IPS DF 4.7 (cell line): Measurements from ENCODE around the gene KRT1.
"Not testable (repeated sequence)": the region's sequence is repeated elsewhere in the genome, so short reads cannot be mapped to it uniquely, and the experiment has no call there.

Experiments used
- DNase-seq: peaks from one replicate; pipeline ENCODE4 v3.0.0-alpha.2; 2013; ENCODE audit warnings: low spot score; ENCODE audit errors: extremely low read depth

Gene KRT1

GRCh38 chr12:52682938-52683574 lies 2.8 kb upstream of the KRT1 start:
- DNase-seq: no peak

- DNase-seq: no peak
Observed at GRCh38 chr12:52682381-52682660, 2.1 kb upstream of the KRT1 start.

- DNase-seq: no peak
Observed at GRCh38 chr12:52681526-52682380, 1.5 kb upstream of the KRT1 start.

GRCh38 chr12:52679875-52680274 lies 332 bp downstream of the KRT1 start:
- DNase-seq: no peak

- no peak for DNase-seq
Observed at GRCh38 chr12:52677671-52678070, 2.5 kb downstream of the KRT1 start.

GRCh38 chr12:52677126-52677525 lies 3.1 kb downstream of the KRT1 start:
- no peak for DNase-seq

- no peak for DNase-seq
Observed at GRCh38 chr12:52676163-52676562, 4.0 kb downstream of the KRT1 start.

- no peak for DNase-seq
Observed at GRCh38 chr12:52675301-52675701, 4.9 kb downstream of the KRT1 start.

GRCh38 chr12:52674433-52674775 lies 5.8 kb downstream of the KRT1 start:
- no peak for DNase-seq

GRCh38 chr12:52673713-52674432 lies 6.3 kb downstream of the KRT1 start:
- DNase-seq: no peak

- DNase-seq: no peak
Observed at GRCh38 chr12:52673217-52673616, 7.0 kb downstream of the KRT1 start.

GRCh38 chr12:52672321-52672933 lies 7.8 kb downstream of the KRT1 start:
- DNase-seq: no peak

- no peak for DNase-seq
Observed at GRCh38 chr12:52670961-52671360, 9.2 kb downstream of the KRT1 start.

- no peak for DNase-seq
Observed at GRCh38 chr12:52670506-52670905, 9.7 kb downstream of the KRT1 start.

GRCh38 chr12:52669941-52670340 lies 10.3 kb downstream of the KRT1 start:
- DNase-seq: not testable (repeated sequence)

GRCh38 chr12:52669426-52669825 lies 10.8 kb downstream of the KRT1 start:
- DNase-seq: no peak

- DNase-seq: no peak
Observed at GRCh38 chr12:52667931-52668330, 12.3 kb downstream of the KRT1 start.

- no peak for DNase-seq
Observed at GRCh38 chr12:52667509-52667908, 12.7 kb downstream of the KRT1 start.

- DNase-seq: no peak
Observed at GRCh38 chr12:52666471-52666870, 13.7 kb downstream of the KRT1 start.

- DNase-seq: no peak
Observed at GRCh38 chr12:52663420-52663819, 16.8 kb downstream of the KRT1 start.

GRCh38 chr12:52662918-52663229 lies 17.3 kb downstream of the KRT1 start:
- DNase-seq: no peak
